ENCODE measurements around the gene LPO. TPM values are rescaled to one million over a fixed set of nuclear protein-coding genes. Genes with fewer than 3 reads are reported as not detected.

LPO gene
- total and polyA plus RNA-seq, 9 of the 15 experiments (the other 6 are each of a cell fraction or from before 2014, with no cell fraction given): 0.07 to 0.11 TPM; not detected in 7

DNA sequence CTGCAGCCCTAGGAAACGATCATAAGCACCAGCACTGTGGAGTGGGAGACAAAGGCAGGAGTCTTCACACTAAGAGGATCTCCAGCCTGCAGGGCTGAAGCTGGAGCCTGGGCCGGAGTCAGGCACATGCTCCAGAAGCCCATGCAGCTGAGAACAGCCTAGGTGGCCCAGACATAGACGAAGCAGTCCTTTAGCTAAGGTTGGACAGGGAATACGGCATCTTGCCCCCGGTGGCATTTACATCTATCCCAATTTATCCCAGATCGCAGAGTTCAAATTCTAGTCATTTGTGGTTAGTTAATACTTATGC, 76.3 kb downstream of the LPO start:
- ChIA-PET CTCF (ENCODE audit: low intra/inter-chr PET ratio) (interaction anchor here (0.6 kb wide), 1 partner anchor 132 kb away, joined by 3 read pairs; no protein-coding TSS in a partner anchor), POLR2A (interaction anchor here (0.9 to 4.3 kb wide), 3 partner anchors 11 to 40 kb away, joined by 3 to 42 read pairs (median 14); partner anchors contain the start of gene TSPOAP1)
- in situ Hi-C loops (cut with MboI): loop anchor here (5.0 kb wide), 1 partner anchor 133 kb away; no protein-coding TSS in a partner anchor
- no peaks in the 10 kb centered on the region for H3K79me2 ChIP-seq (ENCODE audit: control insufficient read depth, insufficient read depth, low read length)
- H3K27ac ChIP-seq (ENCODE audit: extremely low read depth, low read depth, low read length): no peak overlapping the region
- DNase-seq (ENCODE audit: extremely low read depth in 1 of 4, low spot score in 3 of 4): no peak
- no TSS peak for BruUV-seq (replicated peaks)
- H3K27me3 ChIP-seq (ENCODE audit: control insufficient read depth in 2 of 2, insufficient read depth in 2 of 2, low read length in 2 of 2): no peaks in the 10 kb centered on the region
- intact Hi-C loops (cut with micrococcal nuclease): no loop called here
- H3K36me3 ChIP-seq (ENCODE audit: control insufficient read depth, insufficient read depth, low read length): no peaks in the 10 kb centered on the region
- peaks cover 0 to 22% of the 10 kb centered on the region in 2 experiments; a peak in 1 of 5 replicates for H3K4me1 ChIP-seq (replicated peaks in 1 of 2; ENCODE audit: control insufficient read depth in 2 of 2, insufficient read depth in 2 of 2, low read length in 2 of 2)
- no peak overlapping the region for H3K4me2 ChIP-seq (ENCODE audit: insufficient read depth, low read length)
- no peak overlapping the region for H2AFZ ChIP-seq (ENCODE audit: low read depth, low read length)
- H3K9me3 ChIP-seq (replicated peaks; ENCODE audit: control insufficient read depth, insufficient read depth, low read depth, low read length): no peaks in the 10 kb centered on the region
- no peak overlapping the region for H3K4me3 ChIP-seq
- ATAC-seq: no peak
- FAIRE-seq: no peak
- TF ChIP-seq RFX7 (CRISPR knock-in tag; IDR thresholded peaks at IDR 0.05) (no peak), LCOR (CRISPR knock-in tag; IDR thresholded peaks at IDR 0.05) (no peak), HDAC6 (IDR thresholded peaks at IDR 0.05; ENCODE audit: low read depth, low read length) (no peak), KAT7 (CRISPR knock-in tag; IDR thresholded peaks at IDR 0.05; ENCODE audit: borderline replicate concordance) (no peak), PHB (CRISPR knock-in tag; IDR thresholded peaks at IDR 0.05) (no peak), MAFK (IDR thresholded peaks at IDR 0.05; ENCODE audit: low read length) (no peak), ILK (tag; IDR thresholded peaks at IDR 0.05; ENCODE audit: borderline replicate concordance, low read depth) (no peak), HNRNPH1 (optimal IDR thresholded peaks at IDR 0.05; ENCODE audit: low read depth, low read length) (no peak), WHSC1 (IDR thresholded peaks at IDR 0.05; ENCODE audit: low read length) (no peak)
- TF ChIP-seq, protein P1, sequence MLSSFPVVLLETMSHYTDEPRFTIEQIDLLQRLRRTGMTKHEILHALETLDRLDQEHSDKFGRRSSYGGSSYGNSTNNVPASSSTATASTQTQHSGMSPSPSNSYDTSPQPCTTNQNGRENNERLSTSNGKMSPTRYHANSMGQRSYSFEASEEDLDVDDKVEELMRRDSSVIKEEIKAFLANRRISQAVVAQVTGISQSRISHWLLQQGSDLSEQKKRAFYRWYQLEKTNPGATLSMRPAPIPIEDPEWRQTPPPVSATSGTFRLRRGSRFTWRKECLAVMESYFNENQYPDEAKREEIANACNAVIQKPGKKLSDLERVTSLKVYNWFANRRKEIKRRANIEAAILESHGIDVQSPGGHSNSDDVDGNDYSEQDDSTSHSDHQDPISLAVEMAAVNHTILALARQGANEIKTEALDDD (IDR thresholded peaks at IDR 0.05): no peak
- TF ChIP-seq, protein P2, sequence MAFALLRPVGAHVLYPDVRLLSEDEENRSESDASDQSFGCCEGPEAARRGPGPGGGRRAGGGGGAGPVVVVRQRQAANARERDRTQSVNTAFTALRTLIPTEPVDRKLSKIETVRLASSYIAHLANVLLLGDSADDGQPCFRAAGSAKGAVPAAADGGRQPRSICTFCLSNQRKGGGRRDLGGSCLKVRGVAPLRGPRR (CRISPR knock-in tag; IDR thresholded peaks at IDR 0.05): no peak
- TF ChIP-seq, protein P3, sequence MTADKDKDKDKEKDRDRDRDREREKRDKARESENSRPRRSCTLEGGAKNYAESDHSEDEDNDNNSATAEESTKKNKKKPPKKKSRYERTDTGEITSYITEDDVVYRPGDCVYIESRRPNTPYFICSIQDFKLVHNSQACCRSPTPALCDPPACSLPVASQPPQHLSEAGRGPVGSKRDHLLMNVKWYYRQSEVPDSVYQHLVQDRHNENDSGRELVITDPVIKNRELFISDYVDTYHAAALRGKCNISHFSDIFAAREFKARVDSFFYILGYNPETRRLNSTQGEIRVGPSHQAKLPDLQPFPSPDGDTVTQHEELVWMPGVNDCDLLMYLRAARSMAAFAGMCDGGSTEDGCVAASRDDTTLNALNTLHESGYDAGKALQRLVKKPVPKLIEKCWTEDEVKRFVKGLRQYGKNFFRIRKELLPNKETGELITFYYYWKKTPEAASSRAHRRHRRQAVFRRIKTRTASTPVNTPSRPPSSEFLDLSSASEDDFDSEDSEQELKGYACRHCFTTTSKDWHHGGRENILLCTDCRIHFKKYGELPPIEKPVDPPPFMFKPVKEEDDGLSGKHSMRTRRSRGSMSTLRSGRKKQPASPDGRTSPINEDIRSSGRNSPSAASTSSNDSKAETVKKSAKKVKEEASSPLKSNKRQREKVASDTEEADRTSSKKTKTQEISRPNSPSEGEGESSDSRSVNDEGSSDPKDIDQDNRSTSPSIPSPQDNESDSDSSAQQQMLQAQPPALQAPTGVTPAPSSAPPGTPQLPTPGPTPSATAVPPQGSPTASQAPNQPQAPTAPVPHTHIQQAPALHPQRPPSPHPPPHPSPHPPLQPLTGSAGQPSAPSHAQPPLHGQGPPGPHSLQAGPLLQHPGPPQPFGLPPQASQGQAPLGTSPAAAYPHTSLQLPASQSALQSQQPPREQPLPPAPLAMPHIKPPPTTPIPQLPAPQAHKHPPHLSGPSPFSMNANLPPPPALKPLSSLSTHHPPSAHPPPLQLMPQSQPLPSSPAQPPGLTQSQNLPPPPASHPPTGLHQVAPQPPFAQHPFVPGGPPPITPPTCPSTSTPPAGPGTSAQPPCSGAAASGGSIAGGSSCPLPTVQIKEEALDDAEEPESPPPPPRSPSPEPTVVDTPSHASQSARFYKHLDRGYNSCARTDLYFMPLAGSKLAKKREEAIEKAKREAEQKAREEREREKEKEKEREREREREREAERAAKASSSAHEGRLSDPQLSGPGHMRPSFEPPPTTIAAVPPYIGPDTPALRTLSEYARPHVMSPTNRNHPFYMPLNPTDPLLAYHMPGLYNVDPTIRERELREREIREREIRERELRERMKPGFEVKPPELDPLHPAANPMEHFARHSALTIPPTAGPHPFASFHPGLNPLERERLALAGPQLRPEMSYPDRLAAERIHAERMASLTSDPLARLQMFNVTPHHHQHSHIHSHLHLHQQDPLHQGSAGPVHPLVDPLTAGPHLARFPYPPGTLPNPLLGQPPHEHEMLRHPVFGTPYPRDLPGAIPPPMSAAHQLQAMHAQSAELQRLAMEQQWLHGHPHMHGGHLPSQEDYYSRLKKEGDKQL (CRISPR knock-in tag; IDR thresholded peaks at IDR 0.05; ENCODE audit: borderline replicate concordance): no peak
- 61% methylated on average over 6 of the region's 6 CpGs for WGBS (ENCODE audit: insufficient coverage, low coverage, missing lambda C conversion rate)
- no peaks in the 10 kb centered on the region for H3K9me1 ChIP-seq (ENCODE audit: control insufficient read depth, insufficient read depth, low read length)
- no peak overlapping the region for H3K9ac ChIP-seq (ENCODE audit: insufficient read depth in 1 of 2, low read depth in 2 of 2, low read length in 2 of 2)
- H4K20me1 ChIP-seq (replicated peaks; ENCODE audit: control insufficient read depth, insufficient read depth, low read length): no peaks in the 10 kb centered on the region

Data from K562 (cell line).